Brain microvascular endothelial cell (primary cell): ENCODE data around the gene MAGI1.

Experiments
- DNase-seq: peaks from one replicate; pipeline ENCODE4 v3.0.0-alpha.2; 2020
- H3K27ac ChIP-seq: fragments of 250-450 bp; sonication (Bioruptor Pico); 2 replicates; pipeline ENCODE4 v1.5.1; 2020; ENCODE audit warnings: mild to moderate bottlenecking, moderate library complexity
- H3K27me3 ChIP-seq: fragments of 250-450 bp; sonication (Bioruptor Pico); replicated peaks from 2 replicates; pipeline ENCODE4 v1.5.1; 2020; ENCODE audit warnings: mild to moderate bottlenecking
- H3K36me3 ChIP-seq: fragments of 250-450 bp; sonication (Bioruptor Pico); replicated peaks from 2 replicates; pipeline ENCODE4 v1.5.1; 2020; ENCODE audit warnings: mild to moderate bottlenecking
- H3K4me3 ChIP-seq: 2 replicates; pipeline ENCODE4 v1.5.1; 2011; ENCODE audit warnings: low read depth, mild to moderate bottlenecking, control low read depth, low read length, moderate library complexity
- in situ Hi-C: cut with HindIII; loops from 2 replicates; pipeline ENCODE4 v1.10.0; 2017; ENCODE audit warnings: low sequenced_read_pairs, low pct_ligation_motif_present
- TF ChIP-seq, protein P1 (sequence below): IDR thresholded peaks from 2 replicates; pipeline ENCODE4 v1.5.1; 2011; ENCODE audit warnings: low read depth, mild to moderate bottlenecking, moderate library complexity, low read length, control low read depth, inconsistent platforms; ENCODE audit errors: missing control alignments

Gene MAGI1

DNA sequence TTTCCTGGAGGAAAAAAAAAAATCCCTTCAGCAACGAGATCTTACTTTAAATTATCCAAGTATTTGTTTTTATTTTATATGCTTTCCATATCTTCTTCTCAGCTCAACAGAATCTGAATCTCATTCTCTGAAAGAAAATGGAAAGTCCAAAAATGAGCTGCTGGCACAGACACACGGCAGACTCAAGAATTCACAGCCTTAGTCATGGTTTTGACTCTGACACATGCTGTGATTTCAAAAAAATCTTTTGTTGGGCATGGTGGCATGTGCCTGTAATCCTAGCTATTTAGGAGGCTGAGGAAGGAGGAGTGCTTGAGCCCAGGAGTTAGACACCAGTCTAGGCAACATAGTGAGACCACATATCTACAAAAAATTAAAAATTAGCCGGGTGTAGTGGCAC is 565.0 kb downstream of the MAGI1 start:
- no peak overlapping the region for H3K4me3 ChIP-seq
- DNase-seq = peak; percentile 5
- H3K27ac ChIP-seq = no peak overlapping the region
- H3K27me3 ChIP-seq = no peaks in the 10 kb centered on the region
- TF ChIP-seq, protein P1, sequence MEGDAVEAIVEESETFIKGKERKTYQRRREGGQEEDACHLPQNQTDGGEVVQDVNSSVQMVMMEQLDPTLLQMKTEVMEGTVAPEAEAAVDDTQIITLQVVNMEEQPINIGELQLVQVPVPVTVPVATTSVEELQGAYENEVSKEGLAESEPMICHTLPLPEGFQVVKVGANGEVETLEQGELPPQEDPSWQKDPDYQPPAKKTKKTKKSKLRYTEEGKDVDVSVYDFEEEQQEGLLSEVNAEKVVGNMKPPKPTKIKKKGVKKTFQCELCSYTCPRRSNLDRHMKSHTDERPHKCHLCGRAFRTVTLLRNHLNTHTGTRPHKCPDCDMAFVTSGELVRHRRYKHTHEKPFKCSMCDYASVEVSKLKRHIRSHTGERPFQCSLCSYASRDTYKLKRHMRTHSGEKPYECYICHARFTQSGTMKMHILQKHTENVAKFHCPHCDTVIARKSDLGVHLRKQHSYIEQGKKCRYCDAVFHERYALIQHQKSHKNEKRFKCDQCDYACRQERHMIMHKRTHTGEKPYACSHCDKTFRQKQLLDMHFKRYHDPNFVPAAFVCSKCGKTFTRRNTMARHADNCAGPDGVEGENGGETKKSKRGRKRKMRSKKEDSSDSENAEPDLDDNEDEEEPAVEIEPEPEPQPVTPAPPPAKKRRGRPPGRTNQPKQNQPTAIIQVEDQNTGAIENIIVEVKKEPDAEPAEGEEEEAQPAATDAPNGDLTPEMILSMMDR = no peak
- in situ Hi-C loops = no loop called here
- no peaks in the 10 kb centered on the region for H3K36me3 ChIP-seq

DNA sequence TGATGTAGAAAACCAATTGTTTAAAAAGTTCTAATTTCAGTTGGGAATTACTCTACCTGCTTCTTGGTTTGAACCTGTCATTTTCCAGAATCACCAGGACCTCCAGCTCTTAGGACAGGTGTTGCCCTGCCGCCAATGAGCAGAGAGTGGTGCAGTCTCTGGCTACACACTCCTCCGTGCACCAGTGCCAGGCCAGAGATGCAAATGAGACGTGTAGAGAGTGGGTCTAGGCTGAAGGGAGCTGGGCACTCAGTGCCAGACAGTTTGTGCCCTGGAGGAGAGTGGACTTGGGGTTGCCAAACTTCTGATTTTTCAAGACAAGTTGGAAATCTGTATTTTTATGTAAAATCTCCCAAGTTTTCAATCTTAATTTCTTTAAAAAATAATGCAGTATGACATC is 566.2 kb downstream of the MAGI1 start:
- in situ Hi-C loops = no loop called here
- no peak for DNase-seq
- Histone ChIP-seq H3K27me3 (no peaks in the 10 kb centered on the region), H3K4me3 (no peak overlapping the region), H3K27ac (no peak overlapping the region), H3K36me3 (no peaks in the 10 kb centered on the region)
- TF ChIP-seq, protein P1 = no peak

DNA sequence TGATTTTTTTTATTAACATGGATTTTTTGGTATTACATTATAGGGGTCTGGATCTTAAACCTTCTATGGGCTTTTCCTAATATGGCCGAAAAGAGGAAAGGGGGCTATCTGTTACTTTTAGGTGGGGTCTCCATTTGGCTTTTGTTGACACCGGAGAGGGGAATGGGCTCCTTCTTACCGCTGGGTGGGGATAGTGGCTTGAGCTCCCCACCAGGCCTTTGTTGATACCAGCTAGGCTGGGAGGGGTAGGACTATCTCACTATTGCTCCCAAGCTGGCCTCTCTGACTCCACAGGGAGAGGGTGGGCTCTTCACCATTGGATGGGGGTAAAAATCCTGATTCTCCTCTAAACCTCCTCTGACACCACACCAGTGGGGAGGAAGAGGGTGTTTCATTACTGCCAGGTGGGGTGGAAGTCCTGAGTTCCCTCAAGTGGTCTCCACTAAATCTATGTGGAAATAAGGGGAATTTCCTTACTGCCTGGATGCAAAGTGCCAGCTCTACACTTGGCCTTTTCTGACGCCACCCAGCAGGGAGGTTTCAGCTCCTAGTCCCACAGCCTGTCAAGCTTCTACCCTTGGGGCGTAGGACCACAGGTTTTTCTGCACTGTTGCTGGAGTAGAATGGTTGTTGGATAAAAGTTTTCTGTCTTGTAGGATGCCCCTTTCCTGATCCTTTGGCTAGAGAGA is 572.3 kb downstream of the MAGI1 start:
- in situ Hi-C loops = no loop called here
- no peaks in the 10 kb centered on the region for H3K27me3 ChIP-seq
- TF ChIP-seq, protein P1 = no peak
- no peak overlapping the region for H3K27ac ChIP-seq
- H3K36me3 ChIP-seq = no peaks in the 10 kb centered on the region
- H3K4me3 ChIP-seq = no peak overlapping the region
- DNase-seq = no peak

DNA sequence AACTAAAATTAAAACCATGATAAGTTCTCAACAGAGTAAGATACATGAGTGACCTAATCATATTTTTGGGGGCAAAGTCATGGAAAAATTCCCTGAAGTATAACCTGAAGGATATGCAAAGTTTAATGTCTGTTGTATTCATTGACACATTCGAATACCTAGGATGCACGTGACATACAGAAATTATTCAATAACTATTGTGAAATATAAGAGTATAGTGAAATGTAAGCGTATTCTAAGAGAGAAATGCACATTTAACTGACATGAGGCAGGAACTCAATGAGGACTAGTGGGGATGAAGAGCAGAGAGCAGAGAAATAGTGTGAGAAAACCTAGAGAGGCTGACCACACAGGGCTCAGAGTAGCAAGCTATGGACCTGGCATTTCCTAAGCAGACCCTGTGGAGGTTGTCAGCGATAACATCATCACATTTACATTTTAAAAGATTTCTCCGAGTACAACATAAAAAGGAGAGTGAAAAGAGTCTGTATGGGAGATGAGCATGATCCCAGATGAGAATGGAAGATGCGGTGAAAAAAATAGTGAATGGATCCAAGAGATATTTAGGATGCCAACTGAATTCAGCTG is 588.8 kb downstream of the MAGI1 start:
- no peak for DNase-seq
- Histone ChIP-seq H3K36me3 (no peaks in the 10 kb centered on the region), H3K27me3 (no peaks in the 10 kb centered on the region), H3K4me3 (no peak overlapping the region), H3K27ac (no peak overlapping the region)
- TF ChIP-seq, protein P1 = no peak
- in situ Hi-C loops = no loop called here

DNA sequence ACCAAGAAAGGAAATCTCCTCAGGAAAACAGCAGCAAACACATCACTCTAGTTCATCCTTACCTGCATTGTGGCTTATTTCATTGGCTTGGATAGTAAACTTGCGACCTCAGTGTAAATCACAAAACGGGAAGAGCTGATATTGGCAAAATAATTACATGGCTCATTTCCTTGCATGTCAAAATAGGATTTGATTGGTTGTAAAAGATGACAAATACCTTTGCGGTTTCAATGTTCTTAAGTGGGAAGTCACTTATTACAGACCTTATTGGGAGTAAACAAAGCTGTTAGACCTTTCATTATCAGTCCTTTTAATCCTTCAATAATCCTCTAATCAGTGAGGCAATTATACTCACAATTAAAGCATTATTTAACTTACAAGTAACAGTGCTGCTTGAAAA is 590.6 kb downstream of the MAGI1 start:
- in situ Hi-C loops = no loop called here
- no peaks in the 10 kb centered on the region for H3K36me3 ChIP-seq
- TF ChIP-seq, protein P1 = no peak
- H3K27ac ChIP-seq = no peak overlapping the region
- no peak overlapping the region for H3K4me3 ChIP-seq
- DNase-seq = no peak
- H3K27me3 ChIP-seq = no peaks in the 10 kb centered on the region
